Activated T-helper 1 cell treated with anti-CD3 and anti-CD28 coated beads, Interleukin-2, amount 50 U/mL, for 16 hours (primary cell): ENCODE results near the gene ZNF583.

Experiments
- DNase-seq, 2 donors: peaks; one replicate each; pipeline ENCODE4 v3.0.0-alpha.2; 2020; ENCODE audit warnings: low read depth in 1 of 2, low spot score in 1 of 2

Gene ZNF583

GRCh38 chr19:56403764-56404704 lies at the start of gene ZNF583:
TSS of gene ZNF583 (plus strand) at chr19:56404332. CDS start at chr19:56407115, 2,783 bp downstream.
- DNase-seq, result peak; percentile 78 to 86

- DNase-seq, result no peak
Observed at GRCh38 chr19:56355517-56355916, 48.6 kb upstream of the ZNF583 start.

GRCh38 chr19:56356944-56357343 lies 47.2 kb upstream of the ZNF583 start:
- no peak for DNase-seq

GRCh38 chr19:56360841-56361240 lies 43.3 kb upstream of the ZNF583 start:
- DNase-seq, result no peak

GRCh38 chr19:56367829-56368711 lies 36.1 kb upstream of the ZNF583 start:
- DNase-seq, result peak; percentile 38 to 61

- no peak for DNase-seq
Observed at GRCh38 chr19:56369886-56370676, 34.1 kb upstream of the ZNF583 start.

- DNase-seq, result no peak
Observed at GRCh38 chr19:56372281-56372680, 31.9 kb upstream of the ZNF583 start.

GRCh38 chr19:56377105-56377924 lies 26.8 kb upstream of the ZNF583 start:
- DNase-seq, result no peak

GRCh38 chr19:56383826-56384605 lies 20.1 kb upstream of the ZNF583 start:
- DNase-seq, result no peak

- DNase-seq, result peak; percentile 74 to 81
Observed at GRCh38 chr19:56393119-56394012, 10.8 kb upstream of the ZNF583 start, which contains the start of gene ZNF582. TSS of gene ZNF582 (minus strand) at chr19:56393534. CDS start at chr19:56391752, 1,782 bp downstream.

GRCh38 chr19:56398809-56399208 lies 5.3 kb upstream of the ZNF583 start:
- DNase-seq, result no peak

GRCh38 chr19:56400485-56400884 lies 3.6 kb upstream of the ZNF583 start:
- DNase-seq, result no peak

GRCh38 chr19:56403261-56403660 lies 871 bp upstream of the ZNF583 start:
- DNase-seq, result no peak

- DNase-seq, result no peak
Observed at GRCh38 chr19:56404705-56405056, 549 bp downstream of the ZNF583 start.

- DNase-seq, result no peak
Observed at GRCh38 chr19:56405062-56405461, 930 bp downstream of the ZNF583 start.

GRCh38 chr19:56423276-56423984 lies 19.3 kb downstream of the ZNF583 start:
- DNase-seq, result no peak

- DNase-seq, result no peak
Observed at GRCh38 chr19:56423985-56424353, 19.8 kb downstream of the ZNF583 start.
